Peyer's patch (tissue), 4 donors: ENCODE data around the gene HTRA1.

ENCODE experiments used
- POLR2A ChIP-seq, 2 donors: fragments of 450-650 bp; IDR thresholded peaks; one replicate each; pipeline ENCODE4 v1.5.1; 2017; ENCODE audit warnings: antibody characterized with exemption in 2 of 2, mild to moderate bottlenecking in 2 of 2, moderate library complexity in 2 of 2
- TF ChIP-seq, protein P1 (sequence below), 6 experiments: fragments of 450-650 bp in 4 of 6; fragments of 200-600 bp in 2 of 6; sonication (generic) in 1 of 6; IDR thresholded peaks; one replicate each; pipeline ENCODE4 v1.5.1; 2017 to 2019; ENCODE audit warnings: antibody characterized with exemption in 6 of 6, mild to moderate bottlenecking in 3 of 6, moderate library complexity in 1 of 6

DNA sequence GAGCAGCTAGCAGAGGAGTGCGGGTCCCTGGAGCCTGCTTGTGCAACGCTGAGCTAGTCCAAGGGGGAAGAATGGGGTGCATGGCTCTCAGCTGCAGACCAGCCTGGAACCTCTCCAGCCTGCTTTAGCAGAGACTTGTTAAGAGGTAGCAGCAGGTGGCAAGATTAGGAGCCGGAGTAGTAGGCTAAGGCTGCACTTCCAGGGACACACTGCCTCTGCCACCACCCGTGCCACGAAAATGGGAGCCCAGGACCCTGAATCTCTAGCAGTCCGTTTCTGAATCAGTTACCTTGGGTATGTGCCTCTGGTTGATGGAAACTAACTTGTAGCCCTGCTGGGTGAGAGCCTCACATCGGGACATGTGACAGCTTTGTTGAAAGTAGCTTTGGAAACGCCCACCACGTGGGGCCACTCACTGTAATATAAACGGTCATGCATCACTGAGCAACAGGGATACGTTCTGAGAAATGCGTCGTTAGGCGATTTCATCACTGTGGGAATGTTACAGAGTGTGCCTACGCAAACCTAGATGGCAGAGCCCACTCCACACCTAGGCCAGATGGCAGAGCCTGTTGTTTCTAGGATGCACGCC lies 25.9 kb downstream of the HTRA1 start:
- TF ChIP-seq, protein P1, sequence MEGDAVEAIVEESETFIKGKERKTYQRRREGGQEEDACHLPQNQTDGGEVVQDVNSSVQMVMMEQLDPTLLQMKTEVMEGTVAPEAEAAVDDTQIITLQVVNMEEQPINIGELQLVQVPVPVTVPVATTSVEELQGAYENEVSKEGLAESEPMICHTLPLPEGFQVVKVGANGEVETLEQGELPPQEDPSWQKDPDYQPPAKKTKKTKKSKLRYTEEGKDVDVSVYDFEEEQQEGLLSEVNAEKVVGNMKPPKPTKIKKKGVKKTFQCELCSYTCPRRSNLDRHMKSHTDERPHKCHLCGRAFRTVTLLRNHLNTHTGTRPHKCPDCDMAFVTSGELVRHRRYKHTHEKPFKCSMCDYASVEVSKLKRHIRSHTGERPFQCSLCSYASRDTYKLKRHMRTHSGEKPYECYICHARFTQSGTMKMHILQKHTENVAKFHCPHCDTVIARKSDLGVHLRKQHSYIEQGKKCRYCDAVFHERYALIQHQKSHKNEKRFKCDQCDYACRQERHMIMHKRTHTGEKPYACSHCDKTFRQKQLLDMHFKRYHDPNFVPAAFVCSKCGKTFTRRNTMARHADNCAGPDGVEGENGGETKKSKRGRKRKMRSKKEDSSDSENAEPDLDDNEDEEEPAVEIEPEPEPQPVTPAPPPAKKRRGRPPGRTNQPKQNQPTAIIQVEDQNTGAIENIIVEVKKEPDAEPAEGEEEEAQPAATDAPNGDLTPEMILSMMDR (IDR thresholded peaks at IDR 0.05): no peak
- no peak for TF ChIP-seq POLR2A (IDR thresholded peaks at IDR 0.05)
